K562 (cell line): Measurements from ENCODE around the gene MFSD12. TPM values are rescaled to one million over a fixed set of nuclear protein-coding genes. Genes with fewer than 3 reads are reported as not detected.
A peak's percentile ranks its signal among the peaks of the same experiment; 100 is the strongest.

ENCODE experiments used
- BMI1 ChIP-seq: fragments of 150-350 bp; IDR thresholded peaks from 2 replicates; pipeline ENCODE4 v1.6.1; 2014; ENCODE audit warnings: low read length
- CXXC5 ChIP-seq: fragments of 250-450 bp; sonication (Bioruptor Pico); IDR thresholded peaks from 2 replicates; pipeline ENCODE4 v1.8.0; 2022; ENCODE audit warnings: inconsistent platforms, mild to moderate bottlenecking, moderate library complexity
- EP300 ChIP-seq: IDR thresholded peaks from 2 replicates; pipeline ENCODE4 v1.6.1; 2012; ENCODE audit warnings: low read length, improper control_type of control experiment
- ERF ChIP-seq: fragments of 450-650 bp; formaldehyde crosslinking; IDR thresholded peaks from 2 replicates; pipeline ENCODE4 v1.4.0; 2020; ENCODE audit warnings: mild to moderate bottlenecking, mixed read lengths
- GABPB1 ChIP-seq: sonication (generic); formaldehyde crosslinking; IDR thresholded peaks from 2 replicates; pipeline ENCODE4 v1.8.0; 2022; ENCODE audit warnings: mild to moderate bottlenecking, missing genetic modification reagents
- HEY1 ChIP-seq: fragments of 250-450 bp; sonication (Bioruptor Pico); IDR thresholded peaks from 2 replicates; pipeline ENCODE4 v1.5.0; 2020; ENCODE audit warnings: mild to moderate bottlenecking, moderate library complexity, borderline replicate concordance
- HMG20A ChIP-seq: fragments of 450-650 bp; formaldehyde crosslinking; conservative IDR thresholded peaks from 2 replicates; pipeline ENCODE4 v1.4.0; 2020; ENCODE audit warnings: mild to moderate bottlenecking, mixed read lengths
- HNRNPH1 ChIP-seq: fragments of 200-400 bp; formaldehyde crosslinking; optimal IDR thresholded peaks from 2 replicates; pipeline ENCODE3; 2017; ENCODE audit warnings: low read depth, mild to moderate bottlenecking, low read length, moderate library complexity
- HNRNPK ChIP-seq: fragments of 200-400 bp; formaldehyde crosslinking; IDR thresholded peaks from one replicate; pipeline ENCODE4 v1.6.1; 2018; ENCODE audit warnings: mild to moderate bottlenecking, low read depth, low read length; ENCODE audit not compliant: poor library complexity, severe bottlenecking
- NFE2L1 ChIP-seq: fragments of 450-650 bp; IDR thresholded peaks from 2 replicates; pipeline ENCODE4 v1.6.1; 2016; ENCODE audit warnings: missing genetic modification characterization, low read depth, mild to moderate bottlenecking, missing compliant biosample characterization, moderate library complexity, borderline replicate concordance
- NFXL1 ChIP-seq: fragments of 450-650 bp; formaldehyde crosslinking; IDR thresholded peaks from 2 replicates; pipeline ENCODE4 v1.4.0; 2021; ENCODE audit warnings: mild to moderate bottlenecking
- RAD21 ChIP-seq, 2 experiments: fragments of 250-450 bp in 1 of 2; fragments of 450-650 bp in 1 of 2; sonication (Bioruptor Pico) in 1 of 2; formaldehyde crosslinking in 1 of 2; IDR thresholded peaks in 1 of 2; conservative IDR thresholded peaks in 1 of 2; 2 replicates each; pipeline versions ENCODE4 v1.4.0 to v1.8.0; 2020 to 2022; ENCODE audit warnings: mild to moderate bottlenecking in 2 of 2, moderate library complexity in 1 of 2
- RBM15 ChIP-seq: fragments of 200-400 bp; formaldehyde crosslinking; IDR thresholded peaks from 2 replicates; pipeline ENCODE4 v1.6.1; 2018; ENCODE audit warnings: mild to moderate bottlenecking, low read length, moderate library complexity; ENCODE audit not compliant: insufficient read depth
- RFX1 ChIP-seq: fragments of 450-650 bp; IDR thresholded peaks from 2 replicates; pipeline ENCODE4 v1.6.1; 2016; ENCODE audit warnings: mild to moderate bottlenecking, moderate library complexity
- WHSC1 ChIP-seq: IDR thresholded peaks from one replicate; pipeline ENCODE4 v1.6.1; 2012; ENCODE audit warnings: low read length, control low read depth, inconsistent platforms
- YBX1 ChIP-seq: fragments of 450-650 bp; IDR thresholded peaks from 2 replicates; pipeline ENCODE4 v1.7.1; 2016; ENCODE audit warnings: mild to moderate bottlenecking
- ZBTB1 ChIP-seq: sonication (generic); formaldehyde crosslinking; IDR thresholded peaks from 2 replicates; pipeline ENCODE4 v1.8.1; 2023; ENCODE audit warnings: missing genetic modification reagents, low read depth, mild to moderate bottlenecking, borderline replicate concordance
- ZBTB26 ChIP-seq: fragments of 450-650 bp; formaldehyde crosslinking; IDR thresholded peaks from 2 replicates; pipeline ENCODE4 v1.4.0; 2022; ENCODE audit warnings: missing genetic modification characterization
- ZC3H8 ChIP-seq: fragments of 450-650 bp; IDR thresholded peaks from 2 replicates; pipeline ENCODE4 v1.6.1; 2017
- ZFP1 ChIP-seq: fragments of 450-650 bp; formaldehyde crosslinking; IDR thresholded peaks from 2 replicates; pipeline ENCODE4 v1.4.0; 2020; ENCODE audit warnings: mild to moderate bottlenecking, mixed read lengths
- ZNF140 ChIP-seq: fragments of 250-450 bp; sonication (Bioruptor Pico); IDR thresholded peaks from 2 replicates; pipeline ENCODE4 v1.8.0; 2021; ENCODE audit warnings: moderate library complexity, mild to moderate bottlenecking, inconsistent platforms
- ZNF174 ChIP-seq: fragments of 250-450 bp; sonication (Bioruptor Pico); IDR thresholded peaks from 2 replicates; pipeline ENCODE4 v1.4.0; 2020; ENCODE audit warnings: mild to moderate bottlenecking
- ZNF436 ChIP-seq: fragments of 250-450, 450-650 bp; sonication (Bioruptor Pico); formaldehyde crosslinking; IDR thresholded peaks from 2 replicates; pipeline ENCODE4 v1.7.0; 2020; ENCODE audit warnings: mild to moderate bottlenecking
- ZNF589 ChIP-seq: fragments of 200-800 bp; sonication (Bioruptor generic); IDR thresholded peaks from 2 replicates; pipeline ENCODE4 v1.6.1; 2016; ENCODE audit warnings: low read depth, missing genetic modification characterization, missing compliant biosample characterization
- ZNF695 ChIP-seq: fragments of 450-650 bp; formaldehyde crosslinking; IDR thresholded peaks from 2 replicates; pipeline ENCODE4 v1.4.0; 2020; ENCODE audit warnings: mild to moderate bottlenecking, moderate library complexity
- ZNF740 ChIP-seq, 3 experiments: fragments of 200-800 bp in 1 of 3; sonication (Bioruptor generic) in 1 of 3; sonication (generic) in 1 of 3; formaldehyde crosslinking in 1 of 3; IDR thresholded peaks; 2 replicates each; pipeline versions ENCODE4 v1.6.1 to v1.8.0; 2016 to 2022; ENCODE audit warnings: mild to moderate bottlenecking in 2 of 3, missing compliant biosample characterization in 2 of 3, missing genetic modification characterization in 2 of 3, missing genetic modification reagents in 1 of 3
- ZNF778 ChIP-seq: fragments of 450-650 bp; formaldehyde crosslinking; IDR thresholded peaks from 2 replicates; pipeline ENCODE4 v1.4.0; 2020; ENCODE audit warnings: mild to moderate bottlenecking, moderate library complexity
- polyA plus RNA-seq, 8 experiments: library from polyadenylated mRNA; depleted of rRNA in 4 of 8; stranded (reverse) in 5 of 8; unstranded in 3 of 8; fragments of >200 nt; fragmentation: Nextera tagmentation in 2 of 8; fragmentation: Illumina TruSeq in 1 of 8; extraction: Ambion mirVana in 2 of 8; extraction: Trizol in 1 of 8; gene quantifications; 2 replicates each; pipeline versions ENCODE4 v1.2.1 to v1.2.3, GENCODE V29; 2011 to 2014; ENCODE audit warnings: inconsistent platforms in 1 of 8, missing spikeins in 1 of 8
- total RNA-seq, 7 experiments: library from RNA; depleted of rRNA in 6 of 7; stranded (reverse); fragments of >200 nt in 6 of 7; fragmentation: Illumina TruSeq in 2 of 7; extraction: Trizol in 2 of 7; gene quantifications; 2 replicates each; pipeline versions ENCODE4 v1.2.1 to v1.2.3, GENCODE V29; 2011 to 2021; ENCODE audit warnings: low replicate concordance in 1 of 7
- TF ChIP-seq, protein P1 (sequence below), 2 experiments: fragments of 450-650 bp in 1 of 2; sonication (generic) in 1 of 2; formaldehyde crosslinking; conservative IDR thresholded peaks; 2 replicates each; pipeline versions ENCODE4 v1.4.0 to v1.8.1; 2020 to 2022; ENCODE audit warnings: mild to moderate bottlenecking in 1 of 2, missing genetic modification reagents in 1 of 2

Gene MFSD12
- total and polyA plus RNA-seq, 9 of the 15 experiments (the other 6 are each of a cell fraction or from before 2014, with no cell fraction given) = 0.69 to 112 (median 31.8) TPM

DNA sequence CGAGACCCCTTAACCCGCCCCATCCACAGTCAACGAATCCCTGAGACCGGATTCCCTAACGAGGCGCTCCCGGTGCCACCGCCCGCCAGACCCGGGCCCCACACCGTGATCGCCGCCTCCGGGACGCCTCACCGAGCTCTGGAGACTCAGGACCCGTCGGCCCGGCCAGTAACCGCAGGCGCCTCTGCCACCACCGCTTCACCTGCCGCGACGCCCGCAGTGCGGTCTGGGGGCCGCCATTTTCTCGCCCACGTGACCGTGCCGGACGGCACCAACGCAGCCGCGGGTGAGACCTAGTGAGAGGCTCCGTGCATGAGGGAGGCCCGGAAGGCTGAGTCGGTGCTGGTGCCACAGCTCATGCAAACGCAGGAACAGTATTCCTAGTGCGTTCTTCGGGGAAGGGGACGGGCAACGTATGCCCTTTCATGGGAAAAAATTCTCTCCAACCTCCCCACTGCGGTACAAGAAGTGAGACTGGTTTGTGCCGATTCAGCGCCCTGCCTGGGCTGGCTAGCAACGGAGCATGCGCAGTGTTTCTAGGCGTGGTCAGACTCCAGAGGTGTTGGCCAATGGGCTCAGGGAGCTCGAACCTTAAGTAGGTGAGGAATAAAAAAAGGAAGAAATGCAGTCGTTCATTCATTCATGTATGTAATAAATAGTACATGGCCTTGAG lies 56.8 kb downstream of the MFSD12 start, which contains the start of gene DOHH (continued):
- TF ChIP-seq ZBTB26 = no peak
- TF ChIP-seq ZBTB1 = peak; percentile 100
- no peak for TF ChIP-seq ZNF589
- TF ChIP-seq ZNF436 (CRISPR knock-in tag) = no peak
- TF ChIP-seq ZNF740 (CRISPR knock-in tag; IDR thresholded peaks at IDR 0.05) = no peak
- no peak for TF ChIP-seq ZNF740 (tag; IDR thresholded peaks at IDR 0.05)
- no peak for TF ChIP-seq HMG20A (CRISPR knock-in tag)
- TF ChIP-seq RBM15 = no peak
- TF ChIP-seq ZC3H8 = no peak
- TF ChIP-seq ERF (CRISPR knock-in tag) = peak; percentile 51; the same call in 1 of the 2 replicates
- no peak for TF ChIP-seq HEY1 (CRISPR knock-in tag)
- no peak for TF ChIP-seq NFXL1
- TF ChIP-seq BMI1 = no peak
- TF ChIP-seq CXXC5 (CRISPR knock-in tag) = peak; percentile 69
- peak; percentile 88 for TF ChIP-seq GABPB1 (CRISPR knock-in tag)
- no peak for TF ChIP-seq HNRNPK
- no peak for TF ChIP-seq ZNF695 (CRISPR knock-in tag)
- peak; percentile 59; the same call in 1 of the 2 replicates for TF ChIP-seq RFX1
- no peak for TF ChIP-seq WHSC1
- TF ChIP-seq ZNF140 (CRISPR knock-in tag) = no peak
- TF ChIP-seq, protein P1, sequence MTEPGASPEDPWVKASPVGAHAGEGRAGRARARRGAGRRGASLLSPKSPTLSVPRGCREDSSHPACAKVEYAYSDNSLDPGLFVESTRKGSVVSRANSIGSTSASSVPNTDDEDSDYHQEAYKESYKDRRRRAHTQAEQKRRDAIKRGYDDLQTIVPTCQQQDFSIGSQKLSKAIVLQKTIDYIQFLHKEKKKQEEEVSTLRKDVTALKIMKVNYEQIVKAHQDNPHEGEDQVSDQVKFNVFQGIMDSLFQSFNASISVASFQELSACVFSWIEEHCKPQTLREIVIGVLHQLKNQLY (CRISPR knock-in tag; conservative IDR thresholded peaks at IDR 0.05) = 0 out of 4 replicates have a peak, but pooled peaks of 1 of the 2 experiments have one; percentile 11
- TF ChIP-seq ZFP1 (CRISPR knock-in tag) = no peak
- no peak for TF ChIP-seq NFE2L1 (tag)
- no peak for TF ChIP-seq ZNF174 (CRISPR knock-in tag)
- no peak for TF ChIP-seq ZNF778
- peak; percentile 19; the same call in 1 of the 2 replicates for TF ChIP-seq EP300
- no peak for TF ChIP-seq HNRNPH1
- TF ChIP-seq YBX1 = no peak
- no peak for TF ChIP-seq RAD21 (CRISPR knock-in tag; conservative IDR thresholded peaks at IDR 0.05 in 1 of 2, IDR thresholded peaks at IDR 0.05 in 1 of 2)
